GM23338 (cell line): ENCODE measurements around the gene ANKRD1.

ENCODE experiments used
- CREB1 ChIP-seq: fragments of 250-450 bp; sonication (Bioruptor Pico); IDR thresholded peaks from 2 replicates; pipeline ENCODE4 v1.5.0; 2020; ENCODE audit warnings: low read depth, mild to moderate bottlenecking, moderate library complexity
- EZH2 ChIP-seq: fragments of 200-600 bp; sonication (generic); IDR thresholded peaks from one replicate; pipeline ENCODE4 v1.8.0; 2017; ENCODE audit warnings: antibody characterized with exemption, mild to moderate bottlenecking, low read depth; ENCODE audit not compliant: unreplicated experiment
- EZH2phosphoT487 ChIP-seq: fragments of 200-600 bp; sonication (generic); IDR thresholded peaks from one replicate; pipeline ENCODE4 v1.8.1; 2018; ENCODE audit warnings: antibody characterized with exemption; ENCODE audit not compliant: unreplicated experiment
- JUNB ChIP-seq: IDR thresholded peaks from one replicate; pipeline ENCODE4 v1.6.1; 2016; ENCODE audit warnings: antibody characterized with exemption; ENCODE audit not compliant: unreplicated experiment
- NANOG ChIP-seq: IDR thresholded peaks from 2 replicates; pipeline ENCODE4 v1.6.1; 2016; ENCODE audit warnings: antibody characterized with exemption, borderline replicate concordance
- POLR2AphosphoS5 ChIP-seq: IDR thresholded peaks from 2 replicates; pipeline ENCODE4 v1.6.1; 2016; ENCODE audit warnings: antibody characterized with exemption, low read depth
- ZNF114 ChIP-seq: fragments of 250-450 bp; sonication (Bioruptor Pico); IDR thresholded peaks from 2 replicates; pipeline ENCODE4 v1.5.0; 2020; ENCODE audit warnings: mild to moderate bottlenecking, moderate library complexity
- TF ChIP-seq, protein P1 (sequence below), 2 experiments: fragments of 200-600 bp in 1 of 2; sonication (generic) in 1 of 2; conservative IDR thresholded peaks; 2 replicates each; pipeline versions ENCODE4 v1.5.1 to v1.6.1; 2016 to 2017; ENCODE audit warnings: antibody characterized with exemption in 2 of 2, low read depth in 2 of 2, mild to moderate bottlenecking in 2 of 2, moderate library complexity in 1 of 2
- TF ChIP-seq, protein P2 (sequence below): IDR thresholded peaks from one replicate; pipeline ENCODE4 v1.6.1; 2018; ENCODE audit warnings: antibody characterized with exemption; ENCODE audit not compliant: unreplicated experiment
- TF ChIP-seq, protein P3 (sequence below): IDR thresholded peaks from 2 replicates; pipeline ENCODE4 v1.6.1; 2016; ENCODE audit warnings: antibody characterized with exemption

DNA sequence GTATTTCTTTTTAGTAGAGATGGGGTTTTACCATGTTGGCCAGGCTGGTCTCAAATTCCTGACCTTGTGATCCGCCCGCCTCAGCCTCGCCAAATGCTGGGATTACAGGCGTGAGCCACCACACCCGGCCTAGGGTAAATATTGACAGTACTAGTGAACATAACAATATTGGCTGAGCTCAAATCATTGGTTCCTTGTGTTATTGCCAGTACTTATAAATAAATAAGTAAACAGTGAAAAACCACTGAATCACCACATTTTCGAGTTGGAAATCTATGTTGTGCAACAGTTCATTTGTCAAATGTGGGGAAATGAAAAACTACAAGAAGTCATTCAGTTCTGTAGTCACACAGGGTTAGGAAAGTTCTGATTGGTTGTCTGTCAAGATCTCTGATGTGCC lies 33.3 kb downstream of the ANKRD1 start:
- TF ChIP-seq, protein P1, sequence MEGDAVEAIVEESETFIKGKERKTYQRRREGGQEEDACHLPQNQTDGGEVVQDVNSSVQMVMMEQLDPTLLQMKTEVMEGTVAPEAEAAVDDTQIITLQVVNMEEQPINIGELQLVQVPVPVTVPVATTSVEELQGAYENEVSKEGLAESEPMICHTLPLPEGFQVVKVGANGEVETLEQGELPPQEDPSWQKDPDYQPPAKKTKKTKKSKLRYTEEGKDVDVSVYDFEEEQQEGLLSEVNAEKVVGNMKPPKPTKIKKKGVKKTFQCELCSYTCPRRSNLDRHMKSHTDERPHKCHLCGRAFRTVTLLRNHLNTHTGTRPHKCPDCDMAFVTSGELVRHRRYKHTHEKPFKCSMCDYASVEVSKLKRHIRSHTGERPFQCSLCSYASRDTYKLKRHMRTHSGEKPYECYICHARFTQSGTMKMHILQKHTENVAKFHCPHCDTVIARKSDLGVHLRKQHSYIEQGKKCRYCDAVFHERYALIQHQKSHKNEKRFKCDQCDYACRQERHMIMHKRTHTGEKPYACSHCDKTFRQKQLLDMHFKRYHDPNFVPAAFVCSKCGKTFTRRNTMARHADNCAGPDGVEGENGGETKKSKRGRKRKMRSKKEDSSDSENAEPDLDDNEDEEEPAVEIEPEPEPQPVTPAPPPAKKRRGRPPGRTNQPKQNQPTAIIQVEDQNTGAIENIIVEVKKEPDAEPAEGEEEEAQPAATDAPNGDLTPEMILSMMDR (conservative IDR thresholded peaks at IDR 0.05; ENCODE audit: low read depth in 2 of 2), result no peak
- TF ChIP-seq NANOG (no peak), EZH2 (no peak), CREB1 (CRISPR knock-in tag) (no peak), EZH2phosphoT487 (no peak), POLR2AphosphoS5 (no peak), JUNB (no peak), ZNF114 (CRISPR knock-in tag) (no peak)
- TF ChIP-seq, protein P2, sequence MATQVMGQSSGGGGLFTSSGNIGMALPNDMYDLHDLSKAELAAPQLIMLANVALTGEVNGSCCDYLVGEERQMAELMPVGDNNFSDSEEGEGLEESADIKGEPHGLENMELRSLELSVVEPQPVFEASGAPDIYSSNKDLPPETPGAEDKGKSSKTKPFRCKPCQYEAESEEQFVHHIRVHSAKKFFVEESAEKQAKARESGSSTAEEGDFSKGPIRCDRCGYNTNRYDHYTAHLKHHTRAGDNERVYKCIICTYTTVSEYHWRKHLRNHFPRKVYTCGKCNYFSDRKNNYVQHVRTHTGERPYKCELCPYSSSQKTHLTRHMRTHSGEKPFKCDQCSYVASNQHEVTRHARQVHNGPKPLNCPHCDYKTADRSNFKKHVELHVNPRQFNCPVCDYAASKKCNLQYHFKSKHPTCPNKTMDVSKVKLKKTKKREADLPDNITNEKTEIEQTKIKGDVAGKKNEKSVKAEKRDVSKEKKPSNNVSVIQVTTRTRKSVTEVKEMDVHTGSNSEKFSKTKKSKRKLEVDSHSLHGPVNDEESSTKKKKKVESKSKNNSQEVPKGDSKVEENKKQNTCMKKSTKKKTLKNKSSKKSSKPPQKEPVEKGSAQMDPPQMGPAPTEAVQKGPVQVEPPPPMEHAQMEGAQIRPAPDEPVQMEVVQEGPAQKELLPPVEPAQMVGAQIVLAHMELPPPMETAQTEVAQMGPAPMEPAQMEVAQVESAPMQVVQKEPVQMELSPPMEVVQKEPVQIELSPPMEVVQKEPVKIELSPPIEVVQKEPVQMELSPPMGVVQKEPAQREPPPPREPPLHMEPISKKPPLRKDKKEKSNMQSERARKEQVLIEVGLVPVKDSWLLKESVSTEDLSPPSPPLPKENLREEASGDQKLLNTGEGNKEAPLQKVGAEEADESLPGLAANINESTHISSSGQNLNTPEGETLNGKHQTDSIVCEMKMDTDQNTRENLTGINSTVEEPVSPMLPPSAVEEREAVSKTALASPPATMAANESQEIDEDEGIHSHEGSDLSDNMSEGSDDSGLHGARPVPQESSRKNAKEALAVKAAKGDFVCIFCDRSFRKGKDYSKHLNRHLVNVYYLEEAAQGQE, result no peak
- TF ChIP-seq, protein P3, sequence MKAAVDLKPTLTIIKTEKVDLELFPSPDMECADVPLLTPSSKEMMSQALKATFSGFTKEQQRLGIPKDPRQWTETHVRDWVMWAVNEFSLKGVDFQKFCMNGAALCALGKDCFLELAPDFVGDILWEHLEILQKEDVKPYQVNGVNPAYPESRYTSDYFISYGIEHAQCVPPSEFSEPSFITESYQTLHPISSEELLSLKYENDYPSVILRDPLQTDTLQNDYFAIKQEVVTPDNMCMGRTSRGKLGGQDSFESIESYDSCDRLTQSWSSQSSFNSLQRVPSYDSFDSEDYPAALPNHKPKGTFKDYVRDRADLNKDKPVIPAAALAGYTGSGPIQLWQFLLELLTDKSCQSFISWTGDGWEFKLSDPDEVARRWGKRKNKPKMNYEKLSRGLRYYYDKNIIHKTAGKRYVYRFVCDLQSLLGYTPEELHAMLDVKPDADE, result no peak
